ENCODE measurements around the gene MYLK2. TPM values are rescaled to one million over a fixed set of nuclear protein-coding genes. Genes with fewer than 3 reads are reported as not detected.
"Not testable (repeated sequence)": the region's sequence is repeated elsewhere in the genome, so short reads cannot be mapped to it uniquely, and the experiment has no call there.

Gene MYLK2
- total and polyA plus RNA-seq, 10 of the 15 experiments (the other 5 are each of a cell fraction or from before 2014, with no cell fraction given) = 0.04 to 0.67 (median 0.18) TPM; not detected in 1

GRCh38 chr20:31813611-31814010 is 5.5 kb upstream of the MYLK2 start (continued):
- TF ChIP-seq REST (IDR thresholded peaks at IDR 0.05; ENCODE audit: low read depth, low read length) (no peak), CBX3 (IDR thresholded peaks at IDR 0.05; ENCODE audit: borderline replicate concordance, low read depth) (no peak), NFIC (IDR thresholded peaks at IDR 0.05; ENCODE audit: low read depth, low read length) (no peak), PBX3 (IDR thresholded peaks at IDR 0.05; ENCODE audit: insufficient replicate concordance, low read depth, low read length) (no peak), BHLHE40 (IDR thresholded peaks at IDR 0.05; ENCODE audit: borderline replicate concordance in 1 of 2, low read depth in 2 of 2, low read length in 1 of 2) (no peak), SIN3A (IDR thresholded peaks at IDR 0.05; ENCODE audit: low read depth, low read length) (no peak), EED (IDR thresholded peaks at IDR 0.05; ENCODE audit: low read depth) (no peak), RELA (IDR thresholded peaks at IDR 0.05; ENCODE audit: borderline replicate concordance, partially characterized antibody) (no peak), USF1 (IDR thresholded peaks at IDR 0.05; ENCODE audit: borderline replicate concordance, extremely low read length, insufficient read depth, low read depth, low read length) (no peak)

DNA sequence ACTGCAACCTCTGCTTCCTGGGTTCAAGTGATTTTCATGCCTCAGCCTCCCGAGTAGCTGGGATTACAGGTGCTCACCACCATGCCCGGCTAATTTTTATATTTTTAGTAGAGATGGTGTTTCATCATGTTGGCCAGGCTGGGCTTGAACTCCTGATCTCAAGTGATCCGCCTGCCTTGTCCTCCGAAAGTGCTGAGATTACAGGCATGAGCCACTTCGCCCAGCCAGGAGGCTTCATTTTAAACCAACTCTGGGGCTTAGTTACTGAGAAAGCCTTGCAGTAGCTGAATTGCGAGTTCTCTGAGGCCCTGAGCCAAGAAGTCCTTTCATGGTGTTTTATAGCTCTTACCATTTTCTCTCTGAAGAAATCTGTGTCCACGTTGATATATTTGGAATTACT is 5.0 kb upstream of the MYLK2 start:
- SMC1A ChIA-PET (ENCODE audit: uncharacterized antibody, unreplicated experiment) = interaction anchor here (1.1 kb wide), 1 partner anchor 181 kb away, joined by 3 read pairs; no protein-coding TSS in a partner anchor

More for the DNA sequence above, 5.0 kb upstream of the MYLK2 start:
- in situ Hi-C loops (cut with MboI); POLR2A ChIA-PET; H3K4me3 ChIP-seq; H4K20me1 ChIP-seq (ENCODE audit: control insufficient read depth, insufficient read depth); H3K4me2 ChIP-seq (ENCODE audit: control insufficient read depth, insufficient read depth); H3K9ac ChIP-seq (ENCODE audit: control insufficient read depth, insufficient read depth, low read length); H3K27me3 ChIP-seq (replicated peaks in 1 of 2; ENCODE audit: control insufficient read depth in 2 of 2, insufficient read depth in 2 of 2, low read length in 1 of 2); H3K79me2 ChIP-seq (ENCODE audit: control insufficient read depth, insufficient read depth, low read length); ATAC-seq; FAIRE-seq; H2AFZ ChIP-seq (ENCODE audit: control insufficient read depth, low read depth, low read length); H3K4me1 ChIP-seq (ENCODE audit: control insufficient read depth, insufficient read depth, low read length); DNase-seq (ENCODE audit: low read depth, low spot score); H3K27ac ChIP-seq (ENCODE audit: control insufficient read depth, insufficient read depth); H3K9me3 ChIP-seq (replicated peaks; ENCODE audit: control insufficient read depth, insufficient read depth, low read length); BruUV-seq (replicated peaks); intact Hi-C loops (cut with micrococcal nuclease; ENCODE audit: unreplicated experiment); H3K36me3 ChIP-seq (ENCODE audit: control insufficient read depth in 2 of 2, insufficient read depth in 2 of 2, low read length in 1 of 2): not testable (repeated sequence)
- CTCF ChIA-PET = interaction anchor here (1.1 to 1.8 kb wide), 3 partner anchors 9 to 201 kb away, joined by 4 to 6 read pairs (median 5); no protein-coding TSS in a partner anchor
- RAD21 ChIA-PET (ENCODE audit: unreplicated experiment) = interaction anchor here (0.7 kb wide), 1 partner anchor 9 kb away, joined by 3 read pairs; no protein-coding TSS in a partner anchor
- 76% methylated on average over 7 of the region's 7 CpGs for WGBS (ENCODE audit: insufficient coverage, insufficient replicate concordance, low lambda C conversion rate, missing lambda C conversion rate)

All from GM12878 (cell line).